GM12875 (cell line): Measurements from ENCODE around the gene NDST4.

Experiments used
- H3K4me3 ChIP-seq: one replicate; pipeline ENCODE4 v1.5.1; 2011; ENCODE audit warnings: low read depth, low read length, control low read depth
- CTCF ChIP-seq: IDR thresholded peaks from 2 replicates; pipeline ENCODE4 v1.5.1; 2011; ENCODE audit warnings: low read depth, mild to moderate bottlenecking, control low read depth, inconsistent platforms, low read length, moderate library complexity, borderline replicate concordance; ENCODE audit not compliant: insufficient read depth

NDST4 gene

GRCh38 chr4:114783215-114783595, 330.2 kb downstream of the NDST4 start:
- H3K4me3 ChIP-seq = no peak overlapping the region
- TF ChIP-seq CTCF = no peak

DNA sequence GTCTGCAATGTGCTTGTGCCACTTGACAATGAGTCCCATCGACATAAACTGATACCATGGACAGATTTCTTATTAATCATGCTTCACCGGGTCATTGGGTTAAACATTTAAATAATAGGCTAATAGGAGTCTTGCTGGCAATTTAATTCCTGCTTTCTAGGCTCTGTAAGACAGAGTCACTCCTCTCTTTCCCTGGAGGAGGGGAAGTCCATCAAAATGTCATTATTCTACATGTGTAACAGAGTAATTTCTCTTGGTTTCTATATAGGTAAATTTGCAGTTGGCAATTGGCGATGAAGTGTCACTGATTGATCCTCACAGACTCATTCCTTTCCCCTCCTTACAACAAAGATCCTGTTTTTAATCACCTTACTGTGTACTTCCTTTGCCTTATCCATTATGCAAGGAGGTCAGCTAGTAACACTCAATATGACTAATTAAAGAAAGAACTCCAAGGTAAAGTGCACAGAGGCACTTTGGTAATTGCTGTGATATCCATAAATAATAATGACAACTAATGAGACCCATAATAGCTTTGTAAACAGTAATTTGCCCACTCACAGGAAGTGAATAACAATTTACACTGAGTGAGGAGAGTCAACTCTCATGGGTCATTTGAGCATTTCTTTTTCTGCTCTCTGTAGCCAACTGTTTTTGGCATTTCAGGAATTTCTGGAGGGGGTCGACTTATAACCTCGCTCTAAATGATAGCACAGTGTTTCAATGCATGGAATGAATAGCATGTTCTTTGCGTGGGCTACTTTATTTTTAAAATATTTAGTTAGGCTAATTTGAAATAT, 330.8 kb downstream of the NDST4 start:
- H3K4me3 ChIP-seq = no peak overlapping the region
- no peak for TF ChIP-seq CTCF

GRCh38 chr4:114780205-114780604, 333.2 kb downstream of the NDST4 start:
- H3K4me3 ChIP-seq = no peak overlapping the region
- TF ChIP-seq CTCF = no peak
